ENCODE results near the gene PPARG. TPM values are rescaled to one million over a fixed set of nuclear protein-coding genes. Genes with fewer than 3 reads are reported as not detected.

Gene PPARG
- total and polyA plus RNA-seq, 10 of the 15 experiments (the other 5 are each of a cell fraction or from before 2014, with no cell fraction given) = 0.06 to 0.86 (median 0.12) TPM; not detected in 5

DNA sequence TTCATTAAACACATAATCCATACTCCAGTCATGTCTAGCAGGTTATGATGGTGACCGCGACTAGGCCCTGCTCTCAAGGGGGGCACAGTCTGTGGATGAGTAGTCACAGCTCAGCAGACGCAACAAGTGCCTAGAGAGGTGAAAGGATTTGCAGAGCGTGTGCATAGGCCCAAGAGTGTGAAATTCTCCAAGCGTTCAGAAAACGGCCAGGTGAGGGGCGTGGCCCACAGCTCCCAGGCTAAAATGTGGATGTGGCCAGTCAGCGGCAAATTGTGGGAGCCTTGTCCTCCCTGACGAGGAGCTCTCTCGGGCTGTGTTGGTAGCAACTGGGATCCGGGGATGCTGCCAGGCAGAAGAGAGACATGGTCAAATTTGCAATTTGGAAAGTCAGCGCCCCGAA, 149.0 kb downstream of the PPARG start:
- Histone ChIP-seq H3K4me3 (no peak overlapping the region), H4K20me1 (ENCODE audit: control insufficient read depth, insufficient read depth) (no peaks in the 10 kb centered on the region), H3K9ac (ENCODE audit: control insufficient read depth, insufficient read depth, low read length) (no peak overlapping the region), H3K27ac (ENCODE audit: control insufficient read depth, insufficient read depth) (no peak overlapping the region), H3K4me1 (ENCODE audit: control insufficient read depth, insufficient read depth, low read length) (no peaks in the 10 kb centered on the region), H3K27me3 (replicated peaks in 1 of 2; ENCODE audit: control insufficient read depth in 2 of 2, insufficient read depth in 2 of 2, low read length in 1 of 2) (peaks cover 0 to 3% of the 10 kb centered on the region in 2 experiments; a peak in 3 of 4 replicates), H3K36me3 (ENCODE audit: control insufficient read depth in 2 of 2, insufficient read depth in 2 of 2, low read length in 1 of 2) (no peaks in the 10 kb centered on the region), H3K9me3 (replicated peaks; ENCODE audit: control insufficient read depth, insufficient read depth, low read length) (no peaks in the 10 kb centered on the region), H3K79me2 (ENCODE audit: control insufficient read depth, insufficient read depth, low read length) (no peaks in the 10 kb centered on the region), H2AFZ (ENCODE audit: control insufficient read depth, low read depth, low read length) (no peak overlapping the region), H3K4me2 (ENCODE audit: control insufficient read depth, insufficient read depth) (no peak overlapping the region)
- ChIA-PET SMC1A (ENCODE audit: uncharacterized antibody, unreplicated experiment) (no interaction called here), CTCF (interaction anchor here (1.2 kb wide), 1 partner anchor 12 kb away, joined by 3 read pairs; no protein-coding TSS in a partner anchor), POLR2A (no interaction called here), RAD21 (ENCODE audit: unreplicated experiment) (interaction anchor here (0.6 kb wide), 1 partner anchor 579 kb away, joined by 3 read pairs; no protein-coding TSS in a partner anchor)
- no peak for ATAC-seq
- TF ChIP-seq, protein P1, sequence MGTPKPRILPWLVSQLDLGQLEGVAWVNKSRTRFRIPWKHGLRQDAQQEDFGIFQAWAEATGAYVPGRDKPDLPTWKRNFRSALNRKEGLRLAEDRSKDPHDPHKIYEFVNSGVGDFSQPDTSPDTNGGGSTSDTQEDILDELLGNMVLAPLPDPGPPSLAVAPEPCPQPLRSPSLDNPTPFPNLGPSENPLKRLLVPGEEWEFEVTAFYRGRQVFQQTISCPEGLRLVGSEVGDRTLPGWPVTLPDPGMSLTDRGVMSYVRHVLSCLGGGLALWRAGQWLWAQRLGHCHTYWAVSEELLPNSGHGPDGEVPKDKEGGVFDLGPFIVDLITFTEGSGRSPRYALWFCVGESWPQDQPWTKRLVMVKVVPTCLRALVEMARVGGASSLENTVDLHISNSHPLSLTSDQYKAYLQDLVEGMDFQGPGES (IDR thresholded peaks at IDR 0.05) = no peak
- no peak for TF ChIP-seq HCFC1 (IDR thresholded peaks at IDR 0.05; ENCODE audit: low read length)
- TF ChIP-seq, protein P2, sequence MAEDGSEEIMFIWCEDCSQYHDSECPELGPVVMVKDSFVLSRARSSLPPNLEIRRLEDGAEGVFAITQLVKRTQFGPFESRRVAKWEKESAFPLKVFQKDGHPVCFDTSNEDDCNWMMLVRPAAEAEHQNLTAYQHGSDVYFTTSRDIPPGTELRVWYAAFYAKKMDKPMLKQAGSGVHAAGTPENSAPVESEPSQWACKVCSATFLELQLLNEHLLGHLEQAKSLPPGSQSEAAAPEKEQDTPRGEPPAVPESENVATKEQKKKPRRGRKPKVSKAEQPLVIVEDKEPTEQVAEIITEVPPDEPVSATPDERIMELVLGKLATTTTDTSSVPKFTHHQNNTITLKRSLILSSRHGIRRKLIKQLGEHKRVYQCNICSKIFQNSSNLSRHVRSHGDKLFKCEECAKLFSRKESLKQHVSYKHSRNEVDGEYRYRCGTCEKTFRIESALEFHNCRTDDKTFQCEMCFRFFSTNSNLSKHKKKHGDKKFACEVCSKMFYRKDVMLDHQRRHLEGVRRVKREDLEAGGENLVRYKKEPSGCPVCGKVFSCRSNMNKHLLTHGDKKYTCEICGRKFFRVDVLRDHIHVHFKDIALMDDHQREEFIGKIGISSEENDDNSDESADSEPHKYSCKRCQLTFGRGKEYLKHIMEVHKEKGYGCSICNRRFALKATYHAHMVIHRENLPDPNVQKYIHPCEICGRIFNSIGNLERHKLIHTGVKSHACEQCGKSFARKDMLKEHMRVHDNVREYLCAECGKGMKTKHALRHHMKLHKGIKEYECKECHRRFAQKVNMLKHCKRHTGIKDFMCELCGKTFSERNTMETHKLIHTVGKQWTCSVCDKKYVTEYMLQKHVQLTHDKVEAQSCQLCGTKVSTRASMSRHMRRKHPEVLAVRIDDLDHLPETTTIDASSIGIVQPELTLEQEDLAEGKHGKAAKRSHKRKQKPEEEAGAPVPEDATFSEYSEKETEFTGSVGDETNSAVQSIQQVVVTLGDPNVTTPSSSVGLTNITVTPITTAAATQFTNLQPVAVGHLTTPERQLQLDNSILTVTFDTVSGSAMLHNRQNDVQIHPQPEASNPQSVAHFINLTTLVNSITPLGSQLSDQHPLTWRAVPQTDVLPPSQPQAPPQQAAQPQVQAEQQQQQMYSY (CRISPR knock-in tag; IDR thresholded peaks at IDR 0.05) = no peak
- no peak for TF ChIP-seq POLR2AphosphoS5 (IDR thresholded peaks at IDR 0.05; ENCODE audit: low read length)
- no peak for TF ChIP-seq MEF2A (IDR thresholded peaks at IDR 0.05; ENCODE audit: insufficient read depth, low read depth, low read length)
- no peak for TF ChIP-seq RBBP5 (conservative IDR thresholded peaks at IDR 0.05)
- TF ChIP-seq MYB (IDR thresholded peaks at IDR 0.05; ENCODE audit: borderline replicate concordance, low read depth, low read length) = no peak
- TF ChIP-seq ZSCAN29 (IDR thresholded peaks at IDR 0.05) = no peak
- TF ChIP-seq NR2F1 (conservative IDR thresholded peaks at IDR 0.05) = no peak
- TF ChIP-seq, protein P3, sequence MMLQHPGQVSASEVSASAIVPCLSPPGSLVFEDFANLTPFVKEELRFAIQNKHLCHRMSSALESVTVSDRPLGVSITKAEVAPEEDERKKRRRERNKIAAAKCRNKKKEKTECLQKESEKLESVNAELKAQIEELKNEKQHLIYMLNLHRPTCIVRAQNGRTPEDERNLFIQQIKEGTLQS (IDR thresholded peaks at IDR 0.05; ENCODE audit: borderline replicate concordance, extremely low read depth, low read depth, low read length) = no peak
- TF ChIP-seq RELA (IDR thresholded peaks at IDR 0.05; ENCODE audit: borderline replicate concordance, partially characterized antibody) = no peak
- TF ChIP-seq ZNF24 (IDR thresholded peaks at IDR 0.05) = no peak
- TF ChIP-seq RUNX3 (IDR thresholded peaks at IDR 0.05; ENCODE audit: low read length) = no peak
- TF ChIP-seq EGR1 (IDR thresholded peaks at IDR 0.05; ENCODE audit: borderline replicate concordance in 1 of 2, low read depth in 2 of 2, low read length in 2 of 2) = no peak
- TF ChIP-seq, protein P4, sequence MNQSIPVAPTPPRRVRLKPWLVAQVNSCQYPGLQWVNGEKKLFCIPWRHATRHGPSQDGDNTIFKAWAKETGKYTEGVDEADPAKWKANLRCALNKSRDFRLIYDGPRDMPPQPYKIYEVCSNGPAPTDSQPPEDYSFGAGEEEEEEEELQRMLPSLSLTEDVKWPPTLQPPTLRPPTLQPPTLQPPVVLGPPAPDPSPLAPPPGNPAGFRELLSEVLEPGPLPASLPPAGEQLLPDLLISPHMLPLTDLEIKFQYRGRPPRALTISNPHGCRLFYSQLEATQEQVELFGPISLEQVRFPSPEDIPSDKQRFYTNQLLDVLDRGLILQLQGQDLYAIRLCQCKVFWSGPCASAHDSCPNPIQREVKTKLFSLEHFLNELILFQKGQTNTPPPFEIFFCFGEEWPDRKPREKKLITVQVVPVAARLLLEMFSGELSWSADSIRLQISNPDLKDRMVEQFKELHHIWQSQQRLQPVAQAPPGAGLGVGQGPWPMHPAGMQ (IDR thresholded peaks at IDR 0.05; ENCODE audit: borderline replicate concordance) = no peak
- no peak for TF ChIP-seq EP300 (IDR thresholded peaks at IDR 0.05; ENCODE audit: borderline replicate concordance in 1 of 2, control insufficient read depth in 1 of 2, low read depth in 2 of 2, low read length in 2 of 2)
- no TSS peak for BruUV-seq (replicated peaks)
- WGBS (ENCODE audit: insufficient coverage, insufficient replicate concordance, low lambda C conversion rate, missing lambda C conversion rate) = 66% methylated on average over 13 of the region's 13 CpGs
- in situ Hi-C loops (cut with MboI) = no loop called here
- no peak for FAIRE-seq
- intact Hi-C loops (cut with micrococcal nuclease; ENCODE audit: unreplicated experiment) = no loop called here
- no peak for DNase-seq (ENCODE audit: low read depth, low spot score)
